GM12878 (cell line): Measurements from ENCODE around the gene RBM41. TPM values are rescaled to one million over a fixed set of nuclear protein-coding genes. Genes with fewer than 3 reads are reported as not detected.

Experiments
- ATAC-seq: fragments of 200-7000 bp; cut with Tn5 transposase; 3 replicates; pipeline ENCODE4 v1.9.1; 2020; ENCODE audit warnings: mild to moderate bottlenecking, moderate library complexity
- BruUV-seq: library from RNA; stranded (reverse); fragments of 400-500 nt; replicated peaks from 2 replicates; lab custom pipeline; 2021; lab: Mats Ljungman, UMichigan
- CTCF ChIA-PET: fragments of 300-600 bp; sonication (Branson Sonifier 250); formaldehyde crosslinking; extraction: SDS; loops from one replicate; lab custom pipeline; 2021; ENCODE audit warnings: inconsistent platforms; lab: Yijun Ruan, JAX
- POLR2A ChIA-PET: fragments of 350-600 bp; formaldehyde crosslinking; extraction: SDS; loops from one replicate; lab custom pipeline; 2021; ENCODE audit warnings: inconsistent platforms; lab: Charles Lee
- RAD21 ChIA-PET: fragments of 300-600 bp; sonication (Branson Sonifier 250); formaldehyde crosslinking; loops from one replicate; lab custom pipeline; 2023; ENCODE audit warnings: antibody characterized with exemption; ENCODE audit not compliant: unreplicated experiment; lab: Charles Lee
- SMC1A ChIA-PET: fragments of 300-600 bp; sonication (Branson Sonifier 250); formaldehyde crosslinking; loops from one replicate; lab custom pipeline; 2023; ENCODE audit not compliant: unreplicated experiment, uncharacterized antibody; lab: Charles Lee
- DNase-seq: peaks from one replicate; pipeline ENCODE4 v3.0.0-alpha.2; 2011; ENCODE audit warnings: low read depth, low spot score
- FAIRE-seq: peaks from 3 replicates; lab custom pipeline; 2011; peaks lifted over from hg19 to GRCh38; lab: Jason Lieb, UNC
- H2AFZ ChIP-seq: 2 replicates; pipeline ENCODE4 v1.6.0; 2011; ENCODE audit warnings: low read depth, low read length, control low read depth; ENCODE audit not compliant: control insufficient read depth
- H3K27ac ChIP-seq: 2 replicates; pipeline ENCODE4 v1.5.1; 2011; ENCODE audit warnings: control low read depth; ENCODE audit not compliant: control insufficient read depth, insufficient read depth
- H3K27me3 ChIP-seq, 2 experiments: replicated peaks in 1 of 2; 2 replicates each; pipeline versions ENCODE4 v1.6.0 to v1.6.1; 2011; ENCODE audit warnings: low read length in 1 of 2; ENCODE audit not compliant: control insufficient read depth in 2 of 2, insufficient read depth in 2 of 2
- H3K36me3 ChIP-seq, 2 experiments: 2 replicates each; pipeline ENCODE4 v1.5.1; 2011; ENCODE audit warnings: low read length in 1 of 2; ENCODE audit not compliant: control insufficient read depth in 2 of 2, insufficient read depth in 2 of 2
- H3K4me1 ChIP-seq: 2 replicates; pipeline ENCODE4 v1.6.1; 2011; ENCODE audit warnings: mild to moderate bottlenecking, low read length, moderate library complexity, mixed read lengths; ENCODE audit not compliant: control insufficient read depth, insufficient read depth
- H3K4me2 ChIP-seq: 2 replicates; pipeline ENCODE4 v1.6.0; 2011; ENCODE audit warnings: control low read depth; ENCODE audit not compliant: control insufficient read depth, insufficient read depth
- H3K4me3 ChIP-seq: fragments of 200-600 bp; sonication (generic); 2 replicates; pipeline ENCODE4 v1.5.1; 2016
- H3K79me2 ChIP-seq: 2 replicates; pipeline ENCODE4 v1.6.0; 2011; ENCODE audit warnings: low read length; ENCODE audit not compliant: control insufficient read depth, insufficient read depth
- H3K9ac ChIP-seq: 2 replicates; pipeline ENCODE4 v1.8.0; 2011; ENCODE audit warnings: low read length, control low read depth, mixed read lengths; ENCODE audit not compliant: control insufficient read depth, insufficient read depth
- H3K9me3 ChIP-seq: replicated peaks from 3 replicates; pipeline ENCODE4 v1.5.1; 2011; ENCODE audit warnings: mild to moderate bottlenecking, low read length; ENCODE audit not compliant: control insufficient read depth, insufficient read depth
- H4K20me1 ChIP-seq: 2 replicates; pipeline ENCODE4 v1.6.0; 2011; ENCODE audit not compliant: control insufficient read depth, insufficient read depth
- ATF7 ChIP-seq: fragments of 450-650 bp; IDR thresholded peaks from 2 replicates; pipeline ENCODE4 v1.6.1; 2016; ENCODE audit warnings: low read depth, mild to moderate bottlenecking
- HDAC6 ChIP-seq: fragments of 200-600 bp; sonication (generic); IDR thresholded peaks from one replicate; pipeline ENCODE4 v1.8.0; 2017; ENCODE audit warnings: antibody characterized with exemption; ENCODE audit not compliant: unreplicated experiment
- LARP7 ChIP-seq: fragments of 450-650 bp; IDR thresholded peaks from 2 replicates; pipeline ENCODE4 v1.6.1; 2017; ENCODE audit warnings: mild to moderate bottlenecking
- MTA3 ChIP-seq: IDR thresholded peaks from 2 replicates; pipeline ENCODE4 v1.6.1; 2012; ENCODE audit warnings: low read length, inconsistent platforms, borderline replicate concordance
- NFIC ChIP-seq: IDR thresholded peaks from 2 replicates; pipeline ENCODE4 v1.6.1; 2012; ENCODE audit warnings: low read depth, mild to moderate bottlenecking, inconsistent platforms, low read length, moderate library complexity
- NR2C1 ChIP-seq: fragments of 450-650 bp; IDR thresholded peaks from 2 replicates; pipeline ENCODE4 v1.6.1; 2017; ENCODE audit warnings: antibody characterized with exemption, mild to moderate bottlenecking, moderate library complexity
- RUNX3 ChIP-seq: IDR thresholded peaks from 2 replicates; pipeline ENCODE4 v1.6.1; 2012; ENCODE audit warnings: low read length, inconsistent platforms
- ZBED1 ChIP-seq: IDR thresholded peaks from 2 replicates; pipeline ENCODE4 v1.6.1; 2016; ENCODE audit warnings: borderline replicate concordance
- WGBS: methylation state at CpG from one replicate; pipeline ENCODE4 v1.1.6; 2016; ENCODE audit warnings: low lambda C conversion rate; ENCODE audit not compliant: insufficient replicate concordance, insufficient coverage; ENCODE audit errors: missing lambda C conversion rate; 5-methylcytosine and 5-hydroxymethylcytosine counted together
- in situ Hi-C: fragments of 300-500 bp; cut with MboI; formaldehyde crosslinking; loops from 9 replicates; pipeline ENCODE4 v1.14.3; 2018; ENCODE audit warnings: mixed read lengths
- intact Hi-C: fragments of 100-400 bp; cut with micrococcal nuclease; formaldehyde crosslinking; loops from one replicate; pipeline ENCODE4 v1.14.2; 2022; ENCODE audit not compliant: unreplicated experiment
- polyA plus RNA-seq, 11 experiments: library from polyadenylated mRNA; depleted of rRNA in 4 of 11; unstranded in 6 of 11; stranded (reverse) in 5 of 11; fragments of >200 nt; fragmentation: Nextera tagmentation in 4 of 11; fragmentation: Illumina TruSeq in 1 of 11; extraction: Ambion mirVana in 4 of 11; extraction: Trizol in 1 of 11; gene quantifications; 1 replicate in 1 of 11; 2 replicates in 10 of 11; pipeline versions ENCODE4 v1.2.1 to v1.2.3, GENCODE V29; 2011 to 2016; ENCODE audit warnings: inconsistent platforms in 2 of 11, missing spikeins in 2 of 11, low read depth in 1 of 11
- total RNA-seq, 4 experiments: library from RNA; depleted of rRNA in 3 of 4; stranded (reverse); fragments of >200 nt in 3 of 4; fragmentation: Illumina TruSeq in 1 of 4; extraction: Trizol in 1 of 4; gene quantifications; 2 replicates each; pipeline versions ENCODE4 v1.2.1 to v1.2.3, GENCODE V29; 2013 to 2021
- TF ChIP-seq, protein P1 (sequence below): IDR thresholded peaks from 2 replicates; pipeline ENCODE4 v1.6.1; 2011; ENCODE audit warnings: low read depth, low read length, improper control_type of control experiment, borderline replicate concordance
- TF ChIP-seq, protein P2 (sequence below): fragments of 450-650 bp; IDR thresholded peaks from 2 replicates; pipeline ENCODE4 v1.6.1; 2017; ENCODE audit warnings: mild to moderate bottlenecking, moderate library complexity
- TF ChIP-seq, protein P3 (sequence below): IDR thresholded peaks from 2 replicates; pipeline ENCODE4 v1.6.1; 2011; ENCODE audit warnings: borderline replicate concordance, low read depth, mild to moderate bottlenecking, moderate library complexity, mixed read lengths, low read length; ENCODE audit not compliant: insufficient read depth; ENCODE audit errors: extremely low read length
- TF ChIP-seq, protein P4 (sequence below): IDR thresholded peaks from 2 replicates; pipeline ENCODE4 v1.6.1; 2012; ENCODE audit warnings: low read length, inconsistent platforms
- TF ChIP-seq, protein P5 (sequence below): fragments of 450-650 bp; IDR thresholded peaks from 2 replicates; pipeline ENCODE4 v1.6.1; 2014; ENCODE audit warnings: mild to moderate bottlenecking

The RBM41 gene
- total and polyA plus RNA-seq, 10 of the 15 experiments (the other 5 are each of a cell fraction or from before 2014, with no cell fraction given), result 7.7 to 19.1 (median 13.7) TPM

DNA sequence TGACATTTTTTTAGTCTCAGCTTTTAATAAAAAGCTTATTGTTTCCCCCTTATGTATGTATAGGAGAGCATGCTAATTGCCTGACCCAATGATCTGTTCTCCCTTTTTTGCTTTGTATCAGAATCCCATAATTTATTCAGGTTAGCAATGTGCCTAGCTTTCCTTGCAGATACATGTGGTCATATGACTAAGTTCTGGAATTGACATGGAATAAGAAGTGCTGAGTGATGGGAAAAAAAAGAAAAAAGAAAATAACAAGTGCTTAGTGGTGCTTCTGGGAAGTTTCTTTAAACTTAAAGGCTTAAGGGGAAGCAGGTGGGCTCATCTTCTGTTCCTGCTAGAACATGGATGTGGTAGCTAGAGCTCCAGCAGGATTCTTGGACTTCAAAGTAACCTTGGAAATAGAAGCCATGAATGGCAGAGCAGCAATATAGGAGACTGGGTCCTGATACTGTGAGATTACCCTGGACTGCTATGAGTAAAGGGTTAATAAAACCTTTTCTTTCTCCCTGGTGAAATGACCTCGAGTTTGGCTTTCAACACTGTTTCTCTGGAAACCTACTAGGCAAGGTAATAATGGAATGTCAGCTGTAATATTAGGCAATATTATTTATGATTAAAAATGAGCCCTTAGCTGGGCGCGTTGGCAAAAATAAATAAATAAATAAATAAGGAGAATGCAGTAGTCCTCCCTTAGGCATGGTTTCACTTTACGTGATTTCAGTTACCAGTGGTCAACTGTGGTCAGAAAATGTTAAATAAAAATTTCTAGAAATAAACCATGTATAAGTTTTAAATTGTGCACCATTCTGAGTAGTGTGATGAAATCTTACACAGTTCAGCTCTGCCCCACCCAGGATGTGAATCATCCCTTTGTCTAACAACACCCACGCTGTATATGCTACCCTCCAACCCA is 16.7 kb upstream of the RBM41 start:
- H3K27ac ChIP-seq, result no peak overlapping the region
- no peaks in the 10 kb centered on the region for H3K79me2 ChIP-seq
- no peaks in the 10 kb centered on the region for H3K36me3 ChIP-seq
- ATAC-seq, result peak; percentile 78
- no peaks in the 10 kb centered on the region for H3K9me3 ChIP-seq
- intact Hi-C loops (no loop called here), in situ Hi-C loops (no loop called here)
- H3K4me2 ChIP-seq, result no peak overlapping the region
- CTCF ChIA-PET, result no interaction called here
- H4K20me1 ChIP-seq, result no peaks in the 10 kb centered on the region
- peak; percentile 66 for FAIRE-seq
- no peak overlapping the region for H3K9ac ChIP-seq
- H2AFZ ChIP-seq, result no peak overlapping the region
- H3K4me1 ChIP-seq, result no peaks in the 10 kb centered on the region
- no peak overlapping the region for H3K4me3 ChIP-seq
- POLR2A ChIA-PET, result no interaction called here
- DNase-seq, result no peak
- no peaks in the 10 kb centered on the region for H3K27me3 ChIP-seq
- BruUV-seq, result no TSS peak
- 62% methylated on average over 5 of the region's 5 CpGs for WGBS
- RAD21 ChIA-PET, result no interaction called here
- SMC1A ChIA-PET, result interaction anchor here (1.4 kb wide), 1 partner anchor 11 kb away, joined by 3 read pairs; no protein-coding TSS in a partner anchor
- TF ChIP-seq, protein P1, sequence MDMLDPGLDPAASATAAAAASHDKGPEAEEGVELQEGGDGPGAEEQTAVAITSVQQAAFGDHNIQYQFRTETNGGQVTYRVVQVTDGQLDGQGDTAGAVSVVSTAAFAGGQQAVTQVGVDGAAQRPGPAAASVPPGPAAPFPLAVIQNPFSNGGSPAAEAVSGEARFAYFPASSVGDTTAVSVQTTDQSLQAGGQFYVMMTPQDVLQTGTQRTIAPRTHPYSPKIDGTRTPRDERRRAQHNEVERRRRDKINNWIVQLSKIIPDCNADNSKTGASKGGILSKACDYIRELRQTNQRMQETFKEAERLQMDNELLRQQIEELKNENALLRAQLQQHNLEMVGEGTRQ, result no peak
- TF ChIP-seq LARP7, result no peak
- no peak for TF ChIP-seq ZBED1
- no peak for TF ChIP-seq HDAC6
- no peak for TF ChIP-seq MTA3
- no peak for TF ChIP-seq ATF7
- TF ChIP-seq, protein P2, sequence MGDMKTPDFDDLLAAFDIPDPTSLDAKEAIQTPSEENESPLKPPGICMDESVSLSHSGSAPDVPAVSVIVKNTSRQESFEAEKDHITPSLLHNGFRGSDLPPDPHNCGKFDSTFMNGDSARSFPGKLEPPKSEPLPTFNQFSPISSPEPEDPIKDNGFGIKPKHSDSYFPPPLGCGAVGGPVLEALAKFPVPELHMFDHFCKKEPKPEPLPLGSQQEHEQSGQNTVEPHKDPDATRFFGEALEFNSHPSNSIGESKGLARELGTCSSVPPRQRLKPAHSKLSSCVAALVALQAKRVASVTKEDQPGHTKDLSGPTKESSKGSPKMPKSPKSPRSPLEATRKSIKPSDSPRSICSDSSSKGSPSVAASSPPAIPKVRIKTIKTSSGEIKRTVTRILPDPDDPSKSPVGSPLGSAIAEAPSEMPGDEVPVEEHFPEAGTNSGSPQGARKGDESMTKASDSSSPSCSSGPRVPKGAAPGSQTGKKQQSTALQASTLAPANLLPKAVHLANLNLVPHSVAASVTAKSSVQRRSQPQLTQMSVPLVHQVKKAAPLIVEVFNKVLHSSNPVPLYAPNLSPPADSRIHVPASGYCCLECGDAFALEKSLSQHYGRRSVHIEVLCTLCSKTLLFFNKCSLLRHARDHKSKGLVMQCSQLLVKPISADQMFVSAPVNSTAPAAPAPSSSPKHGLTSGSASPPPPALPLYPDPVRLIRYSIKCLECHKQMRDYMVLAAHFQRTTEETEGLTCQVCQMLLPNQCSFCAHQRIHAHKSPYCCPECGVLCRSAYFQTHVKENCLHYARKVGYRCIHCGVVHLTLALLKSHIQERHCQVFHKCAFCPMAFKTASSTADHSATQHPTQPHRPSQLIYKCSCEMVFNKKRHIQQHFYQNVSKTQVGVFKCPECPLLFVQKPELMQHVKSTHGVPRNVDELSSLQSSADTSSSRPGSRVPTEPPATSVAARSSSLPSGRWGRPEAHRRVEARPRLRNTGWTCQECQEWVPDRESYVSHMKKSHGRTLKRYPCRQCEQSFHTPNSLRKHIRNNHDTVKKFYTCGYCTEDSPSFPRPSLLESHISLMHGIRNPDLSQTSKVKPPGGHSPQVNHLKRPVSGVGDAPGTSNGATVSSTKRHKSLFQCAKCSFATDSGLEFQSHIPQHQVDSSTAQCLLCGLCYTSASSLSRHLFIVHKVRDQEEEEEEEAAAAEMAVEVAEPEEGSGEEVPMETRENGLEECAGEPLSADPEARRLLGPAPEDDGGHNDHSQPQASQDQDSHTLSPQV, result no peak
- no peak for TF ChIP-seq NFIC
- TF ChIP-seq, protein P3, sequence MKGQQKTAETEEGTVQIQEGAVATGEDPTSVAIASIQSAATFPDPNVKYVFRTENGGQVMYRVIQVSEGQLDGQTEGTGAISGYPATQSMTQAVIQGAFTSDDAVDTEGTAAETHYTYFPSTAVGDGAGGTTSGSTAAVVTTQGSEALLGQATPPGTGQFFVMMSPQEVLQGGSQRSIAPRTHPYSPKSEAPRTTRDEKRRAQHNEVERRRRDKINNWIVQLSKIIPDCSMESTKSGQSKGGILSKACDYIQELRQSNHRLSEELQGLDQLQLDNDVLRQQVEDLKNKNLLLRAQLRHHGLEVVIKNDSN, result no peak
- TF ChIP-seq, protein P4, sequence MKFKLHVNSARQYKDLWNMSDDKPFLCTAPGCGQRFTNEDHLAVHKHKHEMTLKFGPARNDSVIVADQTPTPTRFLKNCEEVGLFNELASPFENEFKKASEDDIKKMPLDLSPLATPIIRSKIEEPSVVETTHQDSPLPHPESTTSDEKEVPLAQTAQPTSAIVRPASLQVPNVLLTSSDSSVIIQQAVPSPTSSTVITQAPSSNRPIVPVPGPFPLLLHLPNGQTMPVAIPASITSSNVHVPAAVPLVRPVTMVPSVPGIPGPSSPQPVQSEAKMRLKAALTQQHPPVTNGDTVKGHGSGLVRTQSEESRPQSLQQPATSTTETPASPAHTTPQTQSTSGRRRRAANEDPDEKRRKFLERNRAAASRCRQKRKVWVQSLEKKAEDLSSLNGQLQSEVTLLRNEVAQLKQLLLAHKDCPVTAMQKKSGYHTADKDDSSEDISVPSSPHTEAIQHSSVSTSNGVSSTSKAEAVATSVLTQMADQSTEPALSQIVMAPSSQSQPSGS, result no peak
- no peak for TF ChIP-seq RUNX3
- TF ChIP-seq NR2C1, result no peak
- TF ChIP-seq, protein P5, sequence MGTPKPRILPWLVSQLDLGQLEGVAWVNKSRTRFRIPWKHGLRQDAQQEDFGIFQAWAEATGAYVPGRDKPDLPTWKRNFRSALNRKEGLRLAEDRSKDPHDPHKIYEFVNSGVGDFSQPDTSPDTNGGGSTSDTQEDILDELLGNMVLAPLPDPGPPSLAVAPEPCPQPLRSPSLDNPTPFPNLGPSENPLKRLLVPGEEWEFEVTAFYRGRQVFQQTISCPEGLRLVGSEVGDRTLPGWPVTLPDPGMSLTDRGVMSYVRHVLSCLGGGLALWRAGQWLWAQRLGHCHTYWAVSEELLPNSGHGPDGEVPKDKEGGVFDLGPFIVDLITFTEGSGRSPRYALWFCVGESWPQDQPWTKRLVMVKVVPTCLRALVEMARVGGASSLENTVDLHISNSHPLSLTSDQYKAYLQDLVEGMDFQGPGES, result no peak
